CD4-positive, alpha-beta T cell treated with Interleukin-17A for 4 hours (primary cell): ENCODE results near the gene MRPL10.

Experiments
- DNase-seq: peaks from one replicate; pipeline ENCODE4 v3.0.0-alpha.2; 2020; ENCODE audit warnings: mixed read lengths

Gene MRPL10

GRCh38 chr17:47831003-47831933, at the start of gene MRPL10, which contains the start of gene LRRC46:
Gene MRPL10 (minus strand): TSS chr17:47831541. CDS start chr17:47831511, 30 bp downstream.
Gene LRRC46 (plus strand): TSS chr17:47831670. CDS start chr17:47831990, 320 bp downstream.
- peak; percentile 94 for DNase-seq

- no peak for DNase-seq
These were observed 48.6 kb upstream of the MRPL10 start for GRCh38 chr17:47879776-47880454.

- DNase-seq: no peak
These were observed 47.8 kb upstream of the MRPL10 start for GRCh38 chr17:47879028-47879585.

GRCh38 chr17:47878203-47879027, 47.1 kb upstream of the MRPL10 start:
- no peak for DNase-seq

- DNase-seq: no peak
These were observed 46.2 kb upstream of the MRPL10 start for GRCh38 chr17:47877368-47878034.

GRCh38 chr17:47875011-47875985, 44.0 kb upstream of the MRPL10 start:
- no peak for DNase-seq

- no peak for DNase-seq
These were observed 42.1 kb upstream of the MRPL10 start for GRCh38 chr17:47873200-47874090.

- DNase-seq: no peak
These were observed 41.4 kb upstream of the MRPL10 start for GRCh38 chr17:47872651-47873161.

- DNase-seq: no peak
These were observed 40.8 kb upstream of the MRPL10 start for GRCh38 chr17:47872019-47872650.

GRCh38 chr17:47871048-47871447, 39.7 kb upstream of the MRPL10 start:
- no peak for DNase-seq

GRCh38 chr17:47870056-47870455, 38.7 kb upstream of the MRPL10 start:
- DNase-seq: no peak

GRCh38 chr17:47869114-47869513, 37.8 kb upstream of the MRPL10 start:
- DNase-seq: no peak

- DNase-seq: no peak
These were observed 36.6 kb upstream of the MRPL10 start for GRCh38 chr17:47867813-47868533.

GRCh38 chr17:47866941-47867340, 35.6 kb upstream of the MRPL10 start:
- no peak for DNase-seq

- DNase-seq: no peak
These were observed 33.5 kb upstream of the MRPL10 start for GRCh38 chr17:47864791-47865216.

- DNase-seq: no peak
These were observed 31.5 kb upstream of the MRPL10 start for GRCh38 chr17:47862621-47863440.

GRCh38 chr17:47860386-47860785, 29.0 kb upstream of the MRPL10 start:
- no peak for DNase-seq
